Cardiac muscle cell (in vitro differentiated cells and primary cell): Measurements from ENCODE around the gene ITPKA. TPM values are rescaled to one million over a fixed set of nuclear protein-coding genes. Genes with fewer than 3 reads are reported as not detected.

Source experiments
- DNase-seq, 2 donors: peaks; one replicate each; pipeline versions ENCODE4 v3.0.0 to v3.0.0-alpha.2; 2010 to 2017; ENCODE audit warnings: low read depth in 1 of 2, low spot score in 1 of 2
- H3K27ac ChIP-seq: fragments of 200-600 bp; sonication (generic); 2 replicates; pipeline ENCODE4 v1.5.1; 2016
- H3K27me3 ChIP-seq: fragments of 200-600 bp; sonication (generic); 2 replicates; pipeline ENCODE4 v1.6.0; 2016; ENCODE audit warnings: control low read depth
- H3K36me3 ChIP-seq: fragments of 200-600 bp; sonication (generic); 2 replicates; pipeline ENCODE4 v1.5.1; 2016; ENCODE audit warnings: control low read depth
- H3K4me1 ChIP-seq: fragments of 200-600 bp; sonication (generic); 2 replicates; pipeline ENCODE4 v1.8.1; 2017; ENCODE audit warnings: low read depth, mild to moderate bottlenecking, mixed run types
- H3K4me3 ChIP-seq: fragments of 200-600 bp; sonication (generic); 2 replicates; pipeline ENCODE4 v1.5.1; 2016; ENCODE audit warnings: mild to moderate bottlenecking
- H3K9me3 ChIP-seq: fragments of 200-600 bp; sonication (generic); 2 replicates; pipeline ENCODE4 v1.5.1; 2017; ENCODE audit warnings: low read depth, mild to moderate bottlenecking, control low read depth
- CTCF ChIP-seq: IDR thresholded peaks from 2 replicates; pipeline ENCODE4 v1.5.1; 2012; ENCODE audit warnings: low read depth, mild to moderate bottlenecking, low read length
- polyA plus RNA-seq: library from polyadenylated mRNA; unstranded; fragments of >200 nt; fragmentation: Nextera tagmentation; extraction: Ambion mirVana; gene quantifications from 2 replicates; pipeline ENCODE4 v1.2.1, GENCODE V29; 2016
- total RNA-seq: library from RNA; depleted of rRNA; stranded (reverse); fragments of >200 nt; gene quantifications from 2 replicates; pipeline ENCODE4 v1.2.3, GENCODE V29; 2016

The ITPKA gene
- total and polyA plus RNA-seq, 2 experiments from 2014 or later: 6.0 to 6.4 TPM

- TF ChIP-seq CTCF: no peak
- Histone ChIP-seq H3K4me1 (no peaks in the 10 kb centered on the region), H3K27me3 (no peaks in the 10 kb centered on the region), H3K36me3 (peaks cover 57% of the 10 kb centered on the region), H3K4me3 (no peak overlapping the region), H3K9me3 (no peaks in the 10 kb centered on the region), H3K27ac (no peak overlapping the region)
- no peak for DNase-seq
These were observed 13.1 kb upstream of the ITPKA start for GRCh38 chr15:41480396-41481140.

- no peak overlapping the region for H3K4me3 ChIP-seq
- H3K36me3 ChIP-seq: peaks cover 40% of the 10 kb centered on the region
- DNase-seq: no peak
- no peaks in the 10 kb centered on the region for H3K4me1 ChIP-seq
- no peak overlapping the region for H3K27ac ChIP-seq
- no peaks in the 10 kb centered on the region for H3K9me3 ChIP-seq
- TF ChIP-seq CTCF: no peak
- no peaks in the 10 kb centered on the region for H3K27me3 ChIP-seq
These were observed 11.4 kb upstream of the ITPKA start for GRCh38 chr15:41482110-41482877.

- TF ChIP-seq CTCF: no peak
- Histone ChIP-seq H3K4me3 (no peak overlapping the region), H3K36me3 (peaks cover 32% of the 10 kb centered on the region), H3K4me1 (no peaks in the 10 kb centered on the region), H3K9me3 (no peaks in the 10 kb centered on the region), H3K27me3 (no peaks in the 10 kb centered on the region), H3K27ac (no peak overlapping the region)
- DNase-seq: no peak
These were observed 10.6 kb upstream of the ITPKA start for GRCh38 chr15:41483115-41483514.

GRCh38 chr15:41483519-41483918, 10.2 kb upstream of the ITPKA start:
- no peak for DNase-seq

More at GRCh38 chr15:41483519-41483918, 10.2 kb upstream of the ITPKA start:
- H3K4me3 ChIP-seq: no peak overlapping the region
- H3K27ac ChIP-seq: no peak overlapping the region
- no peak for TF ChIP-seq CTCF
- no peaks in the 10 kb centered on the region for H3K9me3 ChIP-seq
- no peaks in the 10 kb centered on the region for H3K27me3 ChIP-seq
- peaks cover 28% of the 10 kb centered on the region for H3K36me3 ChIP-seq
- H3K4me1 ChIP-seq: no peaks in the 10 kb centered on the region
